ENCODE data around the gene JMJD8. TPM values are rescaled to one million over a fixed set of nuclear protein-coding genes. Genes with fewer than 3 reads are reported as not detected.

Gene JMJD8
- total RNA-seq: 10 to 100 TPM; 22.8 to 81.8 (median 41.0) TPM

DNA sequence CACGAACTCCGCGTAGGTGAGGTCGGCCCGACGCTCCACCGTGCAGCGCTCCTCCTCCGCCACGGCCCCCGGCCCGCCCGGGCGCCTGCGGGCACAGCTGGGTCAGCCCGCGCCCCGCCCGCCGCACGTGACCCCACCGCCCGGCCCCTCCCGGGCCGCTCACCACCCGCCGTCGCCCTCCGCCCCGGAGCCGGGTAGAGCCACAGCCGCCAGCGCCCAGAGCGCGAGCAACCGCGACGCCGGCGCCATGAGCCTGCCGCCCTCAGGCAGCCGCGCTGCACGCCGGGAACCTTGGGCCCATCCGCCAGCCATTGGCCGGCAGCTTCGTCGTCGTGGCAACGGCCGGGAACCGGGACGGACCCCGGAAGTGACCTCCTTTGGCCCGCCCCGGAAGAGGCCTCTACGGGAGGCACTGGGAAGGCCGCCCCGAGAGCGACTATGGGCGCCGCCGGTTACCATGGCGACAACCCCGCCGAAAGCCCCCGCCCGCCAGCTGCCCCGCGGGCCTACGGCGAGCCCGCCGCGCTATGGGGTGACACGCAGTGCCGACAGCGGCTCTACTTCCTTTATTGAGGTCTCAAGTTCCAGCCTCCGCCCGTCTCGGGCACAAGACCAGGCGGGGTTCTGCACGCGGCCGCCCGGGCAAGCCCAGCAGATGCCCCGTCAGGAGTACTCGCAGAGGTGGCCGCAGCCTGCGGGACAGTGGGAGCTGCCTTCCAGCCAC lies at the start of gene JMJD8:
JMJD8 (minus strand) TSS at position 264 of the 724 bp plus-strand sequence; CDS start at position 249, 15 bp downstream.
- Histone ChIP-seq H3K4me1 (peaks cover 35 to 57% of the 10 kb centered on the region in 2 donors), H3K36me3 (peaks cover 0 to 33% of the 10 kb centered on the region in 2 donors), H3K9me3 (no peaks in the 10 kb centered on the region), H3K4me3 (peak within 1 kb of the TSS; percentile 84 to 87 (median 86)), H3K27me3 (no peaks in the 10 kb centered on the region), H3K27ac (peak within 1 kb of the TSS; percentile 73 to 87 (median 83))
- TF ChIP-seq POLR2A (IDR thresholded peaks at IDR 0.05) (peak; percentile 53 to 60), CTCF (IDR thresholded peaks at IDR 0.05 in 4 of 5, conservative IDR thresholded peaks at IDR 0.05 in 1 of 5) (no peak)
- in situ Hi-C loops (cut with MboI; ENCODE audit: low sequenced_read_pairs in 4 of 4) (no loop called here), intact Hi-C loops (cut with DNase I; ENCODE audit: low total_unique reads) (loop anchor here (10.0 kb wide), 1 partner anchor 621 kb away; the partner anchor contains the start of gene UBE2I)
- ATAC-seq (peak; percentile 72 to 76), DNase-seq (peak; percentile 94)

- H3K4me3 ChIP-seq: no peak overlapping the region
- peaks cover 0 to 68% of the 10 kb centered on the region in 2 donors for H3K36me3 ChIP-seq
- intact Hi-C loops (cut with DNase I; ENCODE audit: low total_unique reads) (no loop called here), in situ Hi-C loops (cut with MboI; ENCODE audit: low sequenced_read_pairs in 4 of 4) (no loop called here)
- H3K27ac ChIP-seq: no peak overlapping the region
- peaks cover 0 to 1% of the 10 kb centered on the region in 2 donors for H3K4me1 ChIP-seq
- ATAC-seq: no peak
- no peaks in the 10 kb centered on the region for H3K9me3 ChIP-seq
- no peak for DNase-seq
- TF ChIP-seq POLR2A (IDR thresholded peaks at IDR 0.05): no peak
- TF ChIP-seq CTCF (IDR thresholded peaks at IDR 0.05 in 4 of 5, conservative IDR thresholded peaks at IDR 0.05 in 1 of 5): no peak
- H3K27me3 ChIP-seq: peaks cover under 1 to 5% (median 2%) of the 10 kb centered on the region in 3 donors
These were observed 49.5 kb upstream of the JMJD8 start for GRCh38 chr16:733382-734207.

DNA sequence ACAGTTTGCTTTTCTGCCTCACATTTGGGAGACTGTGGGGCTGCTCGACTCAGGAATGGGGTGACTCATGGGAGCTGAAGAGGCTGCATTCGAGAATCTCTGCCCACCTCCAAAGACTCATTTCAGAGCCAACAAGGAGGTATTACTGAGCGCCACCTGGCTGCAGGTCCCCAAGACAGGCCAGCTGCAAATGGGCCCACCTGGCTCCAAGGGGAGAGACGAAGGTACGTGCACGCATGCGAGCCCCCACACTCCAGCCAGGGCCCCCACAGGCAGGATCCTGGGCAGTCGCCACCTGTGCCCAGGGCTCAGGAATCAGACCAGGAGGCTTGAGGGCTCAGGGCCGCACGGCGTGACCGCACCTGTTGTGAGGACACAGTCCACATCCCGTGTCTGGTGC lies 48.8 kb upstream of the JMJD8 start:
- intact Hi-C loops (cut with DNase I; ENCODE audit: low total_unique reads) (no loop called here), in situ Hi-C loops (cut with MboI; ENCODE audit: low sequenced_read_pairs in 4 of 4) (no loop called here)
- H3K4me1 ChIP-seq: peaks cover 0 to 3% of the 10 kb centered on the region in 2 donors
- DNase-seq (no peak), ATAC-seq (no peak)
- no peak overlapping the region for H3K4me3 ChIP-seq
- no peak overlapping the region for H3K27ac ChIP-seq
- TF ChIP-seq POLR2A (IDR thresholded peaks at IDR 0.05) (no peak), CTCF (IDR thresholded peaks at IDR 0.05 in 4 of 5, conservative IDR thresholded peaks at IDR 0.05 in 1 of 5) (no peak)
- peaks cover 0 to 67% of the 10 kb centered on the region in 2 donors for H3K36me3 ChIP-seq
- no peaks in the 10 kb centered on the region for H3K9me3 ChIP-seq
- peaks cover 3 to 10% (median 7%) of the 10 kb centered on the region in 3 donors for H3K27me3 ChIP-seq

DNA sequence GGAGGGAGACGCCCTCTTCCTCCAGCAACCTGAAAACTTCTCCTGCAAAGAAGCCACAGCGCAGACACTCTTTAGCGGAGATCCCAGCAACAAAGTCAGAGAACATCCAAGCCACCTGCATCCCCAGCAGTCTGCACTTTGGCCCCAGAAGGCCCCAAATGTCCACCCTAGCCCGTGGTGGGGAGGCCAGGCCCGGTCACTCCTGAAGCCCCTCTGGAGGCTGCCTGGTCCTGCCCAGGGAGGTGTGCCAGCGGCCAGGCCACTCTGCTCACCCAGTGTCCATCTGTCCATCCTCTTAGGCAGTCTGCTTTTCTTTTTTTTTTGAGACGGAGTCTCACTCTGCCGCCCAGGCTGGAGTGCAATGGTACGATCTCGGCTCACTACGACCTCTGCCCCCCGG lies 48.2 kb upstream of the JMJD8 start:
- peaks cover 8 to 16% (median 13%) of the 10 kb centered on the region in 3 donors for H3K27me3 ChIP-seq
- in situ Hi-C loops (cut with MboI; ENCODE audit: low sequenced_read_pairs in 4 of 4) (no loop called here), intact Hi-C loops (cut with DNase I; ENCODE audit: low total_unique reads) (no loop called here)
- H3K4me3 ChIP-seq: no peak overlapping the region
- peaks cover 0 to 61% of the 10 kb centered on the region in 2 donors for H3K36me3 ChIP-seq
- DNase-seq (no peak), ATAC-seq (no peak)
- H3K9me3 ChIP-seq: no peaks in the 10 kb centered on the region
- no peak for TF ChIP-seq POLR2A (IDR thresholded peaks at IDR 0.05)
- no peak for TF ChIP-seq CTCF (IDR thresholded peaks at IDR 0.05 in 4 of 5, conservative IDR thresholded peaks at IDR 0.05 in 1 of 5)
- H3K27ac ChIP-seq: no peak overlapping the region
- peaks cover 4 to 8% of the 10 kb centered on the region in 2 donors for H3K4me1 ChIP-seq
